Measurements from ENCODE around the gene H1-8.

The H1-8 gene

DNA sequence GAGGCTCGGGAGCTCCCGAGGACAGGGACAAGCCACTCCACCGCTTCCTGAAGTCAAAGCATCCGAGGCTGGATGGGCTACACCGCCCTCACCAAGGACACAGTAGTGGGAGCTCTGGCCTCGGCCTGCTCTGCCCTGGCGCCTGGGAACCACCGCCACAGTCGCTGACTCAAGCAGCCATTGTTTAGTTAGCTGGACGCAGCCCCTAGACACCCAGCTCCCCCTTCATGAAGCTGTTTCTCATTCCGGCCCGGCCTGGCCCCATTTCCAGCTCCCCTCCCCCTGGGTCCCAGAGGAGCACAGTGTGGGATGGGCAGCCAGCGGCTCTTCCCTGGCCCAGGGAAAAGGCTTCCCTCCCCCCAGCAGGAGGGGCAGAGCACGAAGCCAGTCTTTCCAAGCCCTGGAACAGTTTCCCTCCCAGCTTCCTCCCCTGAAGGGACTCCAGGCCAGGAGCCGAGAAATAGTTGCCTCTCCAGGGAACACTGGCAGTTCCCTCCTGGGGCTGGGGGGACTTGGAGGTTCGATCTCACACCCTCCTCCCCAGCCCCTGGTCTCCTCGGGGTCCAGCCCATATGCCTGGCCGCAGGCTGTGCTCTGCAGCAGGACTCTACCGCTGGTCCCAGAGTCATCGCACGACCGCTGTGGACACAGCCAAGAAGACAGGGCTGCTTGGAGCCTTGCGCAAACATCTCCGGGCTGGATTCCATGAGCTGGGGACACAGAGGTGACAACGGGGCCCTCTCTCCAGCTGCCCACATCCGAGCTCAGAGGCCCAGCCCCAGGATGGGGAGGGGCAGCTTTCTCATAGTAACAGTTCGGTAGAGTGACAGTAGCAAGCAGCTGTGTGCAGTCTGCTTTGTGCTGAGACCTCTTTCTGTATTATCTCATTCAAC, 53.5 kb downstream of the H1-8 start:
- TF ChIP-seq, protein P1, sequence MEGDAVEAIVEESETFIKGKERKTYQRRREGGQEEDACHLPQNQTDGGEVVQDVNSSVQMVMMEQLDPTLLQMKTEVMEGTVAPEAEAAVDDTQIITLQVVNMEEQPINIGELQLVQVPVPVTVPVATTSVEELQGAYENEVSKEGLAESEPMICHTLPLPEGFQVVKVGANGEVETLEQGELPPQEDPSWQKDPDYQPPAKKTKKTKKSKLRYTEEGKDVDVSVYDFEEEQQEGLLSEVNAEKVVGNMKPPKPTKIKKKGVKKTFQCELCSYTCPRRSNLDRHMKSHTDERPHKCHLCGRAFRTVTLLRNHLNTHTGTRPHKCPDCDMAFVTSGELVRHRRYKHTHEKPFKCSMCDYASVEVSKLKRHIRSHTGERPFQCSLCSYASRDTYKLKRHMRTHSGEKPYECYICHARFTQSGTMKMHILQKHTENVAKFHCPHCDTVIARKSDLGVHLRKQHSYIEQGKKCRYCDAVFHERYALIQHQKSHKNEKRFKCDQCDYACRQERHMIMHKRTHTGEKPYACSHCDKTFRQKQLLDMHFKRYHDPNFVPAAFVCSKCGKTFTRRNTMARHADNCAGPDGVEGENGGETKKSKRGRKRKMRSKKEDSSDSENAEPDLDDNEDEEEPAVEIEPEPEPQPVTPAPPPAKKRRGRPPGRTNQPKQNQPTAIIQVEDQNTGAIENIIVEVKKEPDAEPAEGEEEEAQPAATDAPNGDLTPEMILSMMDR (IDR thresholded peaks at IDR 0.05; ENCODE audit: low read depth, low read length), result no peak; the same call in 1 of the 2 replicates
- peak; percentile 90 for DNase-seq (ENCODE audit: extremely low read depth, low read depth)

DNA sequence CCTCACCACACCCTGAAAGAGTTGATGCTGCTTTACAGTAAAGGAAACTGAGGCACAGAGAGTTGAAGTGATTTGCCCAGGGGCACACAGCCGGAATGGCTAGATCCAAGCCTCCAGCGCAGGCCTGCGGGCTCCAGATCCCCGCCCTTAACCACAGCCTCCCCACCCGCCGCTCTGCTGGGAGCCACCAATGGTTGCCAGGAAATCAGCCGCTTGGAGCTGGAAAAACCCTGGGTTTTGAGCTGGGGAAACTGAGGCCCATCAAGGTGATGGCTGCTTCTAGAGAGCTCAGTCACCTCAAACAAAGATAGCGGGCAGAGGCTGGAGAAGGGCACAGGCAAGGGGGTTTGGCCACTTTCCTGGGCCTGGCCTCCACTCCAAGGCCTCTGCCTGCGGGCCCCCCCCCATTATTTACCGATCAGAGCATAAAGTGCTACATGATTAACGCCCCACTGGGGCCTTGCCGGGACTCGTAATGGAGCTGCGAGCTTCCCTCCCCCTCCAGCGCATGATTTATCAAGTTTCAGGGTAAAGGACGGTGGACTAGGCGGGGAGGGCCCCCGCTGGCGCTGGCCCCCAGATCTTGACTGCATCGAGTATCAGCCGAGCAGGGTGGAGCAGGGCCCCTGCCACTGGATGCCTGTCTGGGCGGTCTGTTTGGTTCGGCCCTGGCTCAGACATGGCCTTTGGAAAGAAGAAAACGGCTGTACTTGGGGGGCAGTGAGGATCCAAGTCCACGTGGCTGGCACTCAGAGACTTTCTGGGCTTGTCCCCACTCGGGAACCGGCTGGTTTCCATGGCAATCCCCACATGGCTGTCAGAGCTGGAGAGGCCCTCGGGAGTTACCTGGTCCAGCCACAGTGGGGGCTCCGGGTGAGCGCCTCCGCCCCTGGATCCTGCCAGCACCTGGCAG, 54.4 kb downstream of the H1-8 start:
- TF ChIP-seq, protein P1 (IDR thresholded peaks at IDR 0.05; ENCODE audit: low read depth, low read length), result no peak
- no peak for DNase-seq (ENCODE audit: extremely low read depth, low read depth)

DNA sequence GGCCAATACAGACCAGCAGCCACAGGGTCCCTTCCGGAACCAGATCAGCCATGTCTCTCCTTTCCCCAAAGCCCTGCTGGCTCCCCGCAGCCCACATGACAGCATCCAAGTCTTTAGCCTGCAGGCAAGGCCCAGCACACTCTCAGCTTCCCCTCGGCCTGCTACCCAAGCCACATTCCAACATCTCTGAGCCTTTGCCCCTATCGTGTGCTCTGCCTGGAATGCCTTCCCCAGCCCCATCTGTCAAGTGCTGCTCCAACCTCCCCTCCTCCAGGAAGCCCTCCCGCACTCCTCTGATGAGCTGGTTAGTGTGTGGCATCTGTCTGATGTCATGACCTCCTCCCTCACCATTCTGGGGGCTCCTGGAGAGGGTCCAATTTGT, 55.0 kb downstream of the H1-8 start:
- TF ChIP-seq, protein P1 (IDR thresholded peaks at IDR 0.05; ENCODE audit: low read depth, low read length), result no peak
- no peak for DNase-seq (ENCODE audit: extremely low read depth, low read depth)

DNA sequence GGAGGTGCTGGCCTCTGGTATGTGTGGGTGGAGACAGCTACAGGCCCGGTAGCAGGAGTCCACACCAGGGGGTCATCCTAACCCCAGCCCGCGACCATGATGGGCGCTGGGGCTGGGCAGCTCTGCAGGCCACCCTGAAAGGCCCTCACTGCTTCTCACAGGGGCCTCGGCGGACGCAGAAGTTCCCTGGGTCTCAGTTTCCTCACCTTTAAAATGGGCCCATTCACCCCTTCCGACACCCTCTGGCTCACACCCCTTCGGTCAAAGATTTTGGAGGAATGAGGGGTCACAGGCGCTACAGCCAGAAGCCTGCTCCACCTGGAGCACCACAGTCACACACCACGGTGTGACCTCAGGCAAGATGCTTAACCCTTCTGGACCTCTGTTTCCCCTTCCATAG, 55.5 kb downstream of the H1-8 start:
- DNase-seq (ENCODE audit: extremely low read depth, low read depth), result no peak
- TF ChIP-seq, protein P1 (IDR thresholded peaks at IDR 0.05; ENCODE audit: low read depth, low read length), result no peak

DNA sequence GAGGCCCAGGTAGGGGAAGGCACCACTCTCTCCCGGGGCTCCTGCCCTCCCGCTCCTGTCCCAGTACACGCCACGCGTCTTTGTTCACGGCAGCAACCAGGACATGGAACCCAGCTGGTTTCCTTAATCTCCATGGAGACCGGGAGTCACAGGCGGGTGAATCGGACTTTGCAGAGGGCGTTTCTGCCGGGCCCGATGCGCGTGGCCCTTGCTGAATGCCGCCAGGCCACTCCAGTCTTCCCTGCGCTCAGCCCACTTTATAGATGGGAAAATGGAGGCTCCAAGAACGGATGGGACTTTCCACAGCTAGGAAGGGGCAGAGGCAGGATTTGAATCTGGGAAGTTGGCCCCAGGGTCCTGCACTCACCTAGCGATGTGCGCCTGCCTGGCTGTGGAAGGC, 56.1 kb downstream of the H1-8 start:
- no peak for DNase-seq (ENCODE audit: extremely low read depth, low read depth)
- TF ChIP-seq, protein P1 (IDR thresholded peaks at IDR 0.05; ENCODE audit: low read depth, low read length), result no peak

DNA sequence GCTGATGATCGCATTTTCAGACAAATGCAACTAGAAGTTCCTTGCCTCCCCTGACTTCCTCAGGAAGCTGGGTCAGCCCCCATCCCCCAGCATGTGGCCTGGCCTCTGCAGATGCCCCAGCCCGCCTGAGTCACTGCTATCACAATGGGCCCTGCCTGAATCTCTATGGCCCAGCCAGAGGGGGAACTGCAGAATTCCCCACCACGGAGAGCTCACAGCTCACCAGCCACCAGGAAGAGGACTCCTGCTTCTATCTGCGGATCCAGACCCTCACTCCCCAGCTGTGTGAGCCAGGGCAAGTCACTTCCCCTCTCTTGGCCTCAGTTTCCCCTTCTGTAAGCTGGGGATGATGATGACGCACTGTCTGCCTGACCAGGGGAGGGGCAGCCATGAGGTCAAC, 56.6 kb downstream of the H1-8 start:
- no peak for DNase-seq (ENCODE audit: extremely low read depth, low read depth)

More for the DNA sequence above, 56.6 kb downstream of the H1-8 start:
- TF ChIP-seq, protein P1 (IDR thresholded peaks at IDR 0.05; ENCODE audit: low read depth, low read length), result no peak

Data from AG09319 (cell line).